Measurements from ENCODE around the gene STUM. TPM values are rescaled to one million over a fixed set of nuclear protein-coding genes. Genes with fewer than 3 reads are reported as not detected.
A peak's percentile ranks its signal among the peaks of the same experiment; 100 is the strongest.

STUM gene
- total RNA-seq, 2 experiments from 2014 or later, result not detected

DNA sequence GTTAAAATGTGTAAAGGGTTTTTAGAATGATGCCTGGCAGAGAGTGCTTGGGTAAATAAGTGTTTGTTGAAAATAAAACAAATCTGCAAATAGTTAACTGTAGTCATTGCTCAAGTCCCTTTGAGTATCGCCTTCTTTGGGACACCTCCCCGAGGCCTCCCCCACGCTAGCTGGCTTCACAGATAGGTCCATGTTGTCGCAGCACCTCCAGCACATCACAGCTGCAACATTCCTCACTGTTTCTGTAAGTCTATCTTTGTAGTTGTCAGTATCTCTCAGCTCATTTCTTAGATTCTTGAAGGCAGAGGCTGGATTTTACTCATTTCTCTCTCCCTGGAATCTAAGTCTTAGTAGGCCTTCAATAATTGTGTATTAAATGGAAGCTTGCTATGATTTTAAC is 1.6 kb upstream of the STUM start:
- Histone ChIP-seq H3K36me3 (ENCODE audit: insufficient read depth, low read length) (no peaks in the 10 kb centered on the region), H3K4me3 (ENCODE audit: low read length) (no peak overlapping the region), H3K27ac (ENCODE audit: low read depth in 1 of 2, low read length in 2 of 2) (no peak overlapping the region), H3K9me3 (ENCODE audit: control insufficient read depth in 1 of 2, insufficient read depth in 1 of 2, low read length in 2 of 2) (peaks cover 0 to 11% of the 10 kb centered on the region in 2 experiments), H3K4me1 (ENCODE audit: insufficient read depth, low read length) (peaks cover 24% of the 10 kb centered on the region), H3K27me3 (ENCODE audit: control insufficient read depth in 1 of 2, insufficient read depth in 2 of 2, low read length in 2 of 2) (peaks cover 34% of the 10 kb centered on the region in 2 experiments)
- TF ChIP-seq, protein P1, sequence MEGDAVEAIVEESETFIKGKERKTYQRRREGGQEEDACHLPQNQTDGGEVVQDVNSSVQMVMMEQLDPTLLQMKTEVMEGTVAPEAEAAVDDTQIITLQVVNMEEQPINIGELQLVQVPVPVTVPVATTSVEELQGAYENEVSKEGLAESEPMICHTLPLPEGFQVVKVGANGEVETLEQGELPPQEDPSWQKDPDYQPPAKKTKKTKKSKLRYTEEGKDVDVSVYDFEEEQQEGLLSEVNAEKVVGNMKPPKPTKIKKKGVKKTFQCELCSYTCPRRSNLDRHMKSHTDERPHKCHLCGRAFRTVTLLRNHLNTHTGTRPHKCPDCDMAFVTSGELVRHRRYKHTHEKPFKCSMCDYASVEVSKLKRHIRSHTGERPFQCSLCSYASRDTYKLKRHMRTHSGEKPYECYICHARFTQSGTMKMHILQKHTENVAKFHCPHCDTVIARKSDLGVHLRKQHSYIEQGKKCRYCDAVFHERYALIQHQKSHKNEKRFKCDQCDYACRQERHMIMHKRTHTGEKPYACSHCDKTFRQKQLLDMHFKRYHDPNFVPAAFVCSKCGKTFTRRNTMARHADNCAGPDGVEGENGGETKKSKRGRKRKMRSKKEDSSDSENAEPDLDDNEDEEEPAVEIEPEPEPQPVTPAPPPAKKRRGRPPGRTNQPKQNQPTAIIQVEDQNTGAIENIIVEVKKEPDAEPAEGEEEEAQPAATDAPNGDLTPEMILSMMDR (IDR thresholded peaks at IDR 0.05), result no peak
- no peaks in the 10 kb centered on the region for H3K36me3 Mint-ChIP-seq (ENCODE audit: low read depth)
- intact Hi-C loops (cut with DNase I, micrococcal nuclease), result loop anchor here in 1 of 2 experiments (10.0 kb wide), 1 partner anchor 888 kb away; no protein-coding TSS in a partner anchor
- H3K4me1 Mint-ChIP-seq (ENCODE audit: low read depth), result peaks cover 14% of the 10 kb centered on the region
- no peak overlapping the region for H3K4me3 Mint-ChIP-seq
- no peak overlapping the region for H3K27ac Mint-ChIP-seq
- CTCF ChIA-PET, result interaction anchor here (1.1 to 1.3 kb wide), 4 partner anchors 23 to 140 kb away, joined by 3 to 7 read pairs (median 4); partner anchors contain the start of gene PARP1
- POLR2A ChIA-PET, result interaction anchor here (1.0 to 1.5 kb wide), 2 partner anchors 122 to 139 kb away, joined by 4 read pairs; partner anchors contain the start of gene PARP1
- H3K27me3 Mint-ChIP-seq, result peaks cover 42% of the 10 kb centered on the region
- no peak for ATAC-seq (ENCODE audit: poor library complexity)
- no peaks in the 10 kb centered on the region for H3K9me3 Mint-ChIP-seq
- no peak for DNase-seq

DNA sequence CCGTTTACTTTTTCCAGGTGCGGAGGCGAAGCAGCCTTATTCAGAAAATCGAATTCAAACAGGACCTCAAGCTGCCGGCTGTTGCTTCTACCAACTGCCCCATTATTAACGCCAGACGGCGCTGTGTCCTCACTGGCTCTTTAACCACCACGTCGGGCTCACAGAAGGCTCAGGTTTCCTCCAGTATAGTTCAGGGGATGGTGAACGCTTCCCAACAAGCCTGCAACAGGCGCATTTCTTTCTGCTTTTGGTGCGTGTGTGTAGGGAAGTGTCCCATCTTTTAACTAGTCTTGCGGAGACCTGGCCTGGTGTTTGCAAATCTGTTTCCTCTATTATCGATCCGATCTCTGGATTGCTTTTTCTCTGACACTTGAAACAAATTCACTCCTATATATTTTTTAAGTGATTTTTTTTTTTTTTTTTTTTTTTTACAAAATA is 791 bp upstream of the STUM start:
- Mint-ChIP-seq H3K27ac (no peak overlapping the region), H3K4me3 (peak overlapping the region; percentile 32), H3K4me1 (ENCODE audit: low read depth) (peaks cover 14% of the 10 kb centered on the region), H3K27me3 (peaks cover 49% of the 10 kb centered on the region), H3K36me3 (ENCODE audit: low read depth) (no peaks in the 10 kb centered on the region), H3K9me3 (no peaks in the 10 kb centered on the region)
- CTCF ChIA-PET, result interaction anchor here (0.7 to 1.3 kb wide), 6 partner anchors 22 to 314 kb away, joined by 3 to 7 read pairs (median 4); partner anchors contain the start of gene PARP1
- DNase-seq (peak; percentile 33 to 81 (median 56)), ATAC-seq (ENCODE audit: poor library complexity) (peak; percentile 66)
- Histone ChIP-seq H3K9me3 (ENCODE audit: control insufficient read depth in 1 of 2, insufficient read depth in 1 of 2, low read length in 2 of 2) (peaks cover 0 to 11% of the 10 kb centered on the region in 2 experiments), H3K27ac (ENCODE audit: low read depth in 1 of 2, low read length in 2 of 2) (no peak overlapping the region), H3K27me3 (ENCODE audit: control insufficient read depth in 1 of 2, insufficient read depth in 2 of 2, low read length in 2 of 2) (peaks cover 34 to 35% of the 10 kb centered on the region in 2 experiments), H3K4me3 (ENCODE audit: low read length) (peak overlapping the region; percentile 42), H3K4me1 (ENCODE audit: insufficient read depth, low read length) (peaks cover 24% of the 10 kb centered on the region), H3K36me3 (ENCODE audit: insufficient read depth, low read length) (no peaks in the 10 kb centered on the region)
- TF ChIP-seq, protein P1 (IDR thresholded peaks at IDR 0.05), result peak; percentile 85
- POLR2A ChIA-PET, result interaction anchor here (1.0 to 1.5 kb wide), 2 partner anchors 123 to 140 kb away, joined by 4 read pairs; partner anchors contain the start of gene PARP1
- intact Hi-C loops (cut with DNase I, micrococcal nuclease), result loop anchor here in 1 of 2 experiments (1.0 to 10.0 kb wide), 2 partner anchors 123 to 887 kb away; no protein-coding TSS in a partner anchor

DNA sequence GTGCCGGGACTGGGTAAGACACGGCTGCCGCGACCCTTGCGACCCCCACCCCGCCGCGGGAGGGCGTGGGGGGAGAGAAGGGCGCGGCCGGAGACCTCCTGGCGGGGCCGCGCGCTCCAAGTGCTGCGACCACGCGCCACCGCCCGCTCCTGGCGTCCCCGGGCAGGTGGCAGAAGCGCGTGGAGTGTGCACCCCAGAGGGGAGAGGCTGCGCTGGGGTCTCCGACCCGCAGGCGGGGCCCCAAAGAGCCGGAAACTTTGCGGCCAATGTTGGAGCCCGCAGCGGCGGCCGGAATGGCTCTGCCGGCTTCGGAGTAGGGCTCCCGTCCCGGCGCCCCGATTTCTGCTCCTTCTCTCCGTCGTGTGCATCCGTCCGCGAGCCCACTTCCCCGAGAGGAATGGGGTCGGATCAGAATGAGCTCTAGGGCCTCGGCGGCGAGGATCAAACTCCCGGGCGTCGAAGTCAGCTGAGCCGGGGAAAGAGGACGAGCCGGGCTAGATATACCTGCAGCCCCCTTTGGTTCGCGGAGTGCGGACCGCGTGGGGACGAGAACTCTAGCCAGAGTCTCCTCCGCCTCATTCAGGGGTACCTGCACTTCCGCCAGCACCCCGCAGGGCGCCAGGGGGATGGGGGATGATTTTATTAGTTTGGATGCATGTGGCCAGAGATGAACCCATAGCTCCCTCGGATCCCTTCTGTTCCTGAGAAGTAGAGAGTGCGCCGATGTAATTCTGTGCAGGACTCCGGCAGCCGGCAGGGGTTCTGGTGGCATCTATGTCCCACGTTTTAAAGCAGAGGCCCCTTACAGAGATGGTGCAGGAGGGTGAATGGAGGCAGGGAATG is 751 bp downstream of the STUM start:
- peak overlapping the region; percentile 42 for H3K4me3 ChIP-seq (ENCODE audit: low read length)
- intact Hi-C loops (cut with DNase I, micrococcal nuclease), result loop anchor here in 1 of 2 experiments (10.0 kb wide), 1 partner anchor 885 kb away; no protein-coding TSS in a partner anchor
- CTCF ChIA-PET, result interaction anchor here (0.8 to 1.1 kb wide), 2 partner anchors 141 to 254 kb away, joined by 3 read pairs; partner anchors contain the start of gene PARP1
- Mint-ChIP-seq H3K9me3 (no peaks in the 10 kb centered on the region), H3K4me1 (ENCODE audit: low read depth) (peaks cover 14% of the 10 kb centered on the region), H3K27me3 (peaks cover 65% of the 10 kb centered on the region), H3K4me3 (peak overlapping the region; percentile 82), H3K27ac (no peak overlapping the region), H3K36me3 (ENCODE audit: low read depth) (no peaks in the 10 kb centered on the region)
- H3K36me3 ChIP-seq (ENCODE audit: insufficient read depth, low read length), result no peaks in the 10 kb centered on the region
- peaks cover 0 to 11% of the 10 kb centered on the region in 2 experiments for H3K9me3 ChIP-seq (ENCODE audit: control insufficient read depth in 1 of 2, insufficient read depth in 1 of 2, low read length in 2 of 2)
- peak; percentile 4 for ATAC-seq (ENCODE audit: poor library complexity)
- H3K27ac ChIP-seq (ENCODE audit: low read depth in 1 of 2, low read length in 2 of 2), result no peak overlapping the region
- TF ChIP-seq, protein P1 (IDR thresholded peaks at IDR 0.05), result no peak
- peaks cover 24% of the 10 kb centered on the region for H3K4me1 ChIP-seq (ENCODE audit: insufficient read depth, low read length)
- POLR2A ChIA-PET, result interaction anchor here (1.2 to 1.5 kb wide), 2 partner anchors 103 to 123 kb away, joined by 3 to 6 read pairs; no protein-coding TSS in a partner anchor
- DNase-seq, result peak in 5 of 14 experiments; percentile 2 to 23 (median 15)
- H3K27me3 ChIP-seq (ENCODE audit: control insufficient read depth in 1 of 2, insufficient read depth in 2 of 2, low read length in 2 of 2), result peaks cover 35 to 39% of the 10 kb centered on the region in 2 experiments

All from CD4-positive, alpha-beta T cell (primary cell).